ENCODE results near the gene CNN2. TPM values are rescaled to one million over a fixed set of nuclear protein-coding genes. Genes with fewer than 3 reads are reported as not detected.

CNN2 gene
- total and polyA plus RNA-seq, 2 of the 13 experiments (the other 11 are each of a cell fraction or from before 2014, with no cell fraction given) = 63.6 to 70.0 TPM

DNA sequence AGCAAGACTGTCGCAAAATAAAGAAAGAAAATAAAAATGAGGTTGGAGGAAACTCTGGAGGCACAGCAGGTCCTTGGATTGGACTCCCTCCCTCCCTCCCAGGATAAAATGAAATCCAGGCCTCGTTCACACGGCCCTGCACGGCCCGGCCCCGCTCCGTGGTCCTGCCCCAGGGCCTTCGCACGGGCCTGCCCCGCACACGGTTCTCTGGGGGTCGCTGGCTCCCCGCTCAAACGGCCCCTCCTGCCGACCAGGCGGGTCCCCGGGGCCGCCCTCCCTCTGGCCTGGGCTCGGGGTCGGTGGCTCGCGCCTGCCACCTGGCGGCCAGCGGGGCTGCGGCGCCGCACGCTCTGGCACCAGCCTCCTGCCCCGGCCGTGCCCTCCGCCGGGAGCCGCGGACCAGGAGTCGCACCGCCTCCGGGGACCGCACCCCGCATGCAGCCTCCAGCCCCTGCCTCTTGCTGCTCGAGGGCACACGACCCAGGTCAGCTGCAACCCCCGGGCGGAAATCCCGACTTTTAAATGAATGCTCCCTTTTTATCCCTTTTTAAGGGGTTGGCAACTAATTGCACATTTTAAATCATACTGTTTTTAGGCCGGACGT lies 43.7 kb upstream of the CNN2 start (continued):
- TF ChIP-seq, protein P1, sequence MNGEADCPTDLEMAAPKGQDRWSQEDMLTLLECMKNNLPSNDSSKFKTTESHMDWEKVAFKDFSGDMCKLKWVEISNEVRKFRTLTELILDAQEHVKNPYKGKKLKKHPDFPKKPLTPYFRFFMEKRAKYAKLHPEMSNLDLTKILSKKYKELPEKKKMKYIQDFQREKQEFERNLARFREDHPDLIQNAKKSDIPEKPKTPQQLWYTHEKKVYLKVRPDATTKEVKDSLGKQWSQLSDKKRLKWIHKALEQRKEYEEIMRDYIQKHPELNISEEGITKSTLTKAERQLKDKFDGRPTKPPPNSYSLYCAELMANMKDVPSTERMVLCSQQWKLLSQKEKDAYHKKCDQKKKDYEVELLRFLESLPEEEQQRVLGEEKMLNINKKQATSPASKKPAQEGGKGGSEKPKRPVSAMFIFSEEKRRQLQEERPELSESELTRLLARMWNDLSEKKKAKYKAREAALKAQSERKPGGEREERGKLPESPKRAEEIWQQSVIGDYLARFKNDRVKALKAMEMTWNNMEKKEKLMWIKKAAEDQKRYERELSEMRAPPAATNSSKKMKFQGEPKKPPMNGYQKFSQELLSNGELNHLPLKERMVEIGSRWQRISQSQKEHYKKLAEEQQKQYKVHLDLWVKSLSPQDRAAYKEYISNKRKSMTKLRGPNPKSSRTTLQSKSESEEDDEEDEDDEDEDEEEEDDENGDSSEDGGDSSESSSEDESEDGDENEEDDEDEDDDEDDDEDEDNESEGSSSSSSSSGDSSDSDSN (CRISPR knock-in tag; IDR thresholded peaks at IDR 0.05) = peak; percentile 67; the same call in 1 of the 2 replicates
- no peak for TF ChIP-seq TEAD2 (CRISPR knock-in tag; IDR thresholded peaks at IDR 0.05)
- no peak for TF ChIP-seq ZNF775 (CRISPR knock-in tag; IDR thresholded peaks at IDR 0.05; ENCODE audit: borderline replicate concordance)
- TF ChIP-seq ZNF569 (CRISPR knock-in tag; IDR thresholded peaks at IDR 0.05; ENCODE audit: borderline replicate concordance) = no peak
- TF ChIP-seq ZFX (CRISPR knock-in tag; IDR thresholded peaks at IDR 0.05; ENCODE audit: low read depth) = peak; percentile 73
- no peak for TF ChIP-seq HNRNPLL (IDR thresholded peaks at IDR 0.05; ENCODE audit: low read depth, low read length, poor library complexity, severe bottlenecking)
- TF ChIP-seq CHD2 (IDR thresholded peaks at IDR 0.05; ENCODE audit: low read depth, low read length) = no peak
- peak; percentile 38; the same call in 1 of the 2 replicates for TF ChIP-seq FOXO1 (CRISPR knock-in tag; IDR thresholded peaks at IDR 0.05)
- TF ChIP-seq ZSCAN21 (CRISPR knock-in tag; IDR thresholded peaks at IDR 0.05; ENCODE audit: borderline replicate concordance) = peak; percentile 69; the same call in 1 of the 2 replicates
- no peak for TF ChIP-seq FOXK2 (IDR thresholded peaks at IDR 0.05)
- no peak for TF ChIP-seq ETV5 (CRISPR knock-in tag; IDR thresholded peaks at IDR 0.05; ENCODE audit: borderline replicate concordance)
- TF ChIP-seq AGO2 (optimal IDR thresholded peaks at IDR 0.05; ENCODE audit: low read depth, low read length) = peak; percentile 46
- TF ChIP-seq ZNF432 (CRISPR knock-in tag; IDR thresholded peaks at IDR 0.05; ENCODE audit: borderline replicate concordance) = no peak
- TF ChIP-seq MTF1 (CRISPR knock-in tag; IDR thresholded peaks at IDR 0.05) = no peak
- TF ChIP-seq, protein P2, sequence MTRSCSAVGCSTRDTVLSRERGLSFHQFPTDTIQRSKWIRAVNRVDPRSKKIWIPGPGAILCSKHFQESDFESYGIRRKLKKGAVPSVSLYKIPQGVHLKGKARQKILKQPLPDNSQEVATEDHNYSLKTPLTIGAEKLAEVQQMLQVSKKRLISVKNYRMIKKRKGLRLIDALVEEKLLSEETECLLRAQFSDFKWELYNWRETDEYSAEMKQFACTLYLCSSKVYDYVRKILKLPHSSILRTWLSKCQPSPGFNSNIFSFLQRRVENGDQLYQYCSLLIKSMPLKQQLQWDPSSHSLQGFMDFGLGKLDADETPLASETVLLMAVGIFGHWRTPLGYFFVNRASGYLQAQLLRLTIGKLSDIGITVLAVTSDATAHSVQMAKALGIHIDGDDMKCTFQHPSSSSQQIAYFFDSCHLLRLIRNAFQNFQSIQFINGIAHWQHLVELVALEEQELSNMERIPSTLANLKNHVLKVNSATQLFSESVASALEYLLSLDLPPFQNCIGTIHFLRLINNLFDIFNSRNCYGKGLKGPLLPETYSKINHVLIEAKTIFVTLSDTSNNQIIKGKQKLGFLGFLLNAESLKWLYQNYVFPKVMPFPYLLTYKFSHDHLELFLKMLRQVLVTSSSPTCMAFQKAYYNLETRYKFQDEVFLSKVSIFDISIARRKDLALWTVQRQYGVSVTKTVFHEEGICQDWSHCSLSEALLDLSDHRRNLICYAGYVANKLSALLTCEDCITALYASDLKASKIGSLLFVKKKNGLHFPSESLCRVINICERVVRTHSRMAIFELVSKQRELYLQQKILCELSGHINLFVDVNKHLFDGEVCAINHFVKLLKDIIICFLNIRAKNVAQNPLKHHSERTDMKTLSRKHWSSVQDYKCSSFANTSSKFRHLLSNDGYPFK (CRISPR knock-in tag; IDR thresholded peaks at IDR 0.05; ENCODE audit: borderline replicate concordance) = no peak
- no peak for TF ChIP-seq ZNF256 (CRISPR knock-in tag; conservative IDR thresholded peaks at IDR 0.05)
- no peak for TF ChIP-seq HMGA1 (CRISPR knock-in tag; conservative IDR thresholded peaks at IDR 0.05)
- no peak for TF ChIP-seq ZNF235 (CRISPR knock-in tag; IDR thresholded peaks at IDR 0.05; ENCODE audit: borderline replicate concordance)
- peak; percentile 1 for TF ChIP-seq SRSF1 (optimal IDR thresholded peaks at IDR 0.05; ENCODE audit: low read depth, low read length)
- peak; percentile 24; the same call in 1 of the 2 replicates for TF ChIP-seq SPEN (CRISPR knock-in tag; IDR thresholded peaks at IDR 0.05; ENCODE audit: low read depth)

All from HepG2 (cell line).